A673 (cell line): ENCODE results near the gene DHRSX.

Source experiments
- EZH2 ChIP-seq: fragments of 200-600 bp; sonication (generic); IDR thresholded peaks from 2 replicates; pipeline ENCODE4 v1.6.1; 2017; ENCODE audit warnings: borderline replicate concordance, low read depth, mild to moderate bottlenecking, mixed read lengths, antibody characterized with exemption, low read length; ENCODE audit not compliant: poor library complexity, severe bottlenecking
- TF ChIP-seq, protein P1 (sequence below): fragments of 300-800, 200-600 bp; sonication (generic); conservative IDR thresholded peaks from 2 replicates; pipeline ENCODE4 v1.5.1; 2017; ENCODE audit warnings: low read depth, mild to moderate bottlenecking, antibody characterized with exemption, low read length, moderate library complexity, mixed read lengths

DNA sequence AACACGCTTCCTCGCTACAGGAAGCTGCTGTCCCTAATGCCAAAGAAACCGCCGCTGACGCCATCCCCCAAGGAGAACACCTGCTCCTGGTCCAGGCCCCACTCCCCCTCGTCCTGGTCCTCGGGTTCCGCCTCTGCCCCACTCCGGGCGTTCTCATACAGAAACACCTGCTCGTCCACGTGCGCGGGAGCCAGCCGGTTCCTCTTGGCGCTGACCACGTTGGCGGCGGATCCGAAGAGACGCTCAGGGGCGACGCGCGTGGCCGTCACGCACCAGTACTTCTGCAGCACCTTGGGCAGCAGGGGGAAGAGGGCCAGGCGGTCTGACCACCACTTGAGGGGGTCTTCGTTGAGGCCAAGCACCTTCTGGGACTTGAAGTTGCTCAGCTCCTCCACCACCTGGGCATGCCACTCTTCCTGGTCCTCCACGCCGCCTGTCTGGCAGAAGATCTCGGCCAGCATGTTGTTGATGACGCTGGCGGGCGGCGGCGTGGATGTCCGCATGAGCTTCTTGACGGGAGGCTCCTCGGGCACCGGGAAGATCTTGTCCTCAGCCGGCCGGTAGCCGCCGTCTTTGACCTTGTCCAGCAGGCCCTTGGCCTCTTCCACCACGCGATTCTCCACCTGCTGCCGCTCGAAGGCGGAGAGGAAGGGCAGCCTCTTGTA lies 12.0 kb downstream of the DHRSX start:
- TF ChIP-seq, protein P1, sequence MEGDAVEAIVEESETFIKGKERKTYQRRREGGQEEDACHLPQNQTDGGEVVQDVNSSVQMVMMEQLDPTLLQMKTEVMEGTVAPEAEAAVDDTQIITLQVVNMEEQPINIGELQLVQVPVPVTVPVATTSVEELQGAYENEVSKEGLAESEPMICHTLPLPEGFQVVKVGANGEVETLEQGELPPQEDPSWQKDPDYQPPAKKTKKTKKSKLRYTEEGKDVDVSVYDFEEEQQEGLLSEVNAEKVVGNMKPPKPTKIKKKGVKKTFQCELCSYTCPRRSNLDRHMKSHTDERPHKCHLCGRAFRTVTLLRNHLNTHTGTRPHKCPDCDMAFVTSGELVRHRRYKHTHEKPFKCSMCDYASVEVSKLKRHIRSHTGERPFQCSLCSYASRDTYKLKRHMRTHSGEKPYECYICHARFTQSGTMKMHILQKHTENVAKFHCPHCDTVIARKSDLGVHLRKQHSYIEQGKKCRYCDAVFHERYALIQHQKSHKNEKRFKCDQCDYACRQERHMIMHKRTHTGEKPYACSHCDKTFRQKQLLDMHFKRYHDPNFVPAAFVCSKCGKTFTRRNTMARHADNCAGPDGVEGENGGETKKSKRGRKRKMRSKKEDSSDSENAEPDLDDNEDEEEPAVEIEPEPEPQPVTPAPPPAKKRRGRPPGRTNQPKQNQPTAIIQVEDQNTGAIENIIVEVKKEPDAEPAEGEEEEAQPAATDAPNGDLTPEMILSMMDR: no peak
- no peak for TF ChIP-seq EZH2
